GM12864 (cell line): ENCODE measurements around the gene PPP3CA.

Source experiments
- DNase-seq: peaks from one replicate; pipeline ENCODE4 v3.0.0-alpha.2; 2011; ENCODE audit warnings: low read depth
- H3K4me3 ChIP-seq: 2 replicates; pipeline ENCODE4 v1.5.1; 2011; ENCODE audit warnings: mild to moderate bottlenecking, low read depth, low read length, control low read depth
- CTCF ChIP-seq: IDR thresholded peaks from 2 replicates; pipeline ENCODE4 v1.5.1; 2011; ENCODE audit warnings: low read depth, mild to moderate bottlenecking, moderate library complexity, low read length, control low read depth, inconsistent platforms; ENCODE audit errors: missing control alignments

Gene PPP3CA

GRCh38 chr4:101086801-101087586 is 260.3 kb downstream of the PPP3CA start:
- peak; percentile 28 for TF ChIP-seq CTCF
- DNase-seq, result no peak

GRCh38 chr4:101083131-101083530 is 264.2 kb downstream of the PPP3CA start:
- TF ChIP-seq CTCF, result no peak
- no peak for DNase-seq
- no peak overlapping the region for H3K4me3 ChIP-seq

More at GRCh38 chr4:101086801-101087586, 260.3 kb downstream of the PPP3CA start:
- H3K4me3 ChIP-seq, result no peak overlapping the region

- no peak overlapping the region for H3K4me3 ChIP-seq
- no peak for TF ChIP-seq CTCF
- no peak for DNase-seq
These were observed 265.5 kb downstream of the PPP3CA start for GRCh38 chr4:101081695-101082369.

- no peak for TF ChIP-seq CTCF
- DNase-seq, result no peak
- no peak overlapping the region for H3K4me3 ChIP-seq
These were observed 266.2 kb downstream of the PPP3CA start for GRCh38 chr4:101081166-101081565.

- no peak for DNase-seq
- no peak overlapping the region for H3K4me3 ChIP-seq
- no peak for TF ChIP-seq CTCF
These were observed 268.4 kb downstream of the PPP3CA start for GRCh38 chr4:101078950-101079349.

- DNase-seq, result no peak
- H3K4me3 ChIP-seq, result no peak overlapping the region
- TF ChIP-seq CTCF, result no peak
These were observed 271.3 kb downstream of the PPP3CA start for GRCh38 chr4:101076032-101076431.
